Testis (tissue), 2 donors: Measurements from ENCODE around the gene CLCN6.

Experiments
- CTCF ChIP-seq, 3 experiments: fragments of 450-650 bp in 2 of 3; fragments of 200-600 bp in 1 of 3; sonication (generic) in 1 of 3; IDR thresholded peaks; one replicate each; pipeline ENCODE4 v1.5.1; 2016 to 2019; ENCODE audit warnings: antibody characterized with exemption in 3 of 3, mild to moderate bottlenecking in 2 of 3, moderate library complexity in 1 of 3
- POLR2A ChIP-seq: fragments of 450-650 bp; IDR thresholded peaks from one replicate; pipeline ENCODE4 v1.6.1; 2017; ENCODE audit warnings: antibody characterized with exemption, mild to moderate bottlenecking, moderate library complexity

GRCh38 chr1:11784993-11785769 is 20.8 kb upstream of the CLCN6 start:
- TF ChIP-seq CTCF (IDR thresholded peaks at IDR 0.05) (peak; percentile 72 to 79 (median 76)), POLR2A (no peak)
